Aorta (tissue), 5 donors: Measurements from ENCODE around the gene PRDM15. TPM values are rescaled to one million over a fixed set of nuclear protein-coding genes. Genes with fewer than 3 reads are reported as not detected.
A peak's percentile ranks its signal among the peaks of the same experiment; 100 is the strongest.
"Not testable (repeated sequence)": the region's sequence is repeated elsewhere in the genome, so short reads cannot be mapped to it uniquely, and the experiment has no call there.

Experiments
- ATAC-seq: fragments of 200-7000 bp; cut with Tn5 transposase; one replicate; pipeline ENCODE4 v1.9.1; 2022; ENCODE audit warnings: moderate library complexity; ENCODE audit not compliant: low FRiP score
- DNase-seq, 2 donors: peaks; one replicate each; pipeline ENCODE4 v3.0.0-alpha.2; 2020
- H3K27ac ChIP-seq, 2 donors: one replicate each; pipeline ENCODE4 v1.5.1; 2013; ENCODE audit warnings: low read length in 2 of 2, mild to moderate bottlenecking in 2 of 2, moderate library complexity in 2 of 2, control low read depth in 1 of 2, inconsistent platforms in 1 of 2, low read depth in 1 of 2
- H3K27me3 ChIP-seq, 2 donors: one replicate each; pipeline ENCODE4 v1.6.1; 2013; ENCODE audit warnings: control low read depth in 1 of 2, low read length in 1 of 2, mild to moderate bottlenecking in 1 of 2, moderate library complexity in 1 of 2; ENCODE audit not compliant: insufficient read depth in 2 of 2, control insufficient read depth in 1 of 2
- H3K36me3 ChIP-seq, 2 donors: one replicate each; pipeline ENCODE4 v1.6.1; 2013; ENCODE audit warnings: control low read depth in 1 of 2, low read length in 1 of 2, mild to moderate bottlenecking in 1 of 2; ENCODE audit not compliant: insufficient read depth in 2 of 2, control insufficient read depth in 1 of 2
- H3K4me1 ChIP-seq, 2 donors: one replicate each; pipeline ENCODE4 v1.6.1; 2013; ENCODE audit warnings: low read length in 2 of 2, control low read depth in 1 of 2, mild to moderate bottlenecking in 1 of 2, moderate library complexity in 1 of 2; ENCODE audit not compliant: insufficient read depth in 2 of 2, control insufficient read depth in 1 of 2
- H3K4me3 ChIP-seq, 2 donors: one replicate each; pipeline ENCODE4 v1.5.1; 2013; ENCODE audit warnings: low read length in 2 of 2, control low read depth in 1 of 2, mild to moderate bottlenecking in 1 of 2
- H3K9me3 ChIP-seq: one replicate; pipeline ENCODE4 v1.6.1; 2013; ENCODE audit warnings: mild to moderate bottlenecking, low read length; ENCODE audit not compliant: control insufficient read depth
- WGBS, 2 donors: extraction: QIAGEN DNeasy Blood & Tissue Kit; methylation state at CpG; one replicate each; pipeline ENCODE4 v1.1.7; 2013; 5-methylcytosine and 5-hydroxymethylcytosine counted together
- intact Hi-C, 2 donors: fragments of 100-400 bp; cut with DNase I; formaldehyde crosslinking; loops; one replicate each; pipeline versions ENCODE4 v1.14.2 to v1.15.0; 2022
- polyA plus RNA-seq, 2 donors: library from polyadenylated mRNA; stranded (reverse); fragments of 200-250 nt; gene quantifications; one replicate each; pipeline ENCODE4 v1.2.3, GENCODE V29; 2013
- total RNA-seq, 2 donors: library from RNA; stranded (reverse); fragmentation: NEBNext Ultra II Directional; extraction: Animal tissue kit (Norgen Biotek cat#: 25700); gene quantifications; one replicate each; pipeline ENCODE4 v1.2.1, GENCODE V29; 2021
- donor health status: healthy with polysubstance abuse.
- donor health status: Bipolar disorder and iron deficiency.
- donor health status: DM: no; HTN: no; CAD: no.
- donor health status: DM: no; HTN: no; CAD: no.
- donor health status: DM: yes; HTN: yes; CAD: no.

The PRDM15 gene
- total and polyA plus RNA-seq, 4 donors: 2.6 to 11.5 (median 7.5) TPM

DNA sequence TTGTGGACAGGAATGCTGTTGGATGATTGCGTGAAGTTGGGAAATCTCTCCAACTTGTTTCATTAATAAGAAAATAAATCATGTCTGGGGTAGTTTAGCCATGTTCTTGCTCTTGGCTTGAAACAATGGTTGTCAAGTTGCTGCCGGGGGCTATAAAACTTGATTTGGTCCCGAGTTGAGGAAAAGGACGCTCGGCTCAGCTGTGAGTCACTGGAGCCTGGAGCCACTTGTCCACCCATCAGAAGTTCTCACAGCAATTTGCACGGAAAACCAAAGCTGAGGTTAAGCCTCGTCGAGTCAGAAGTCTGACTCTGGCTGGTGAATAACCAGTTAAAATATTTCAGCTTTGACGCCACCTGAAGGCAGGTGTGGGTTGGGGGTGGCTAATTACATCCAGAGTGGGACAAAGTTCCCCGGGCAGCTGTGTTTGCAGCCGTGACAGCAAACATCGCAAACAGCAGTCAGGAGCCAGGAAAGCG is 92.6 kb downstream of the PRDM15 start:
- DNase-seq (peak in 1 of 2 donors; percentile 41), ATAC-seq (no peak)
- no peaks in the 10 kb centered on the region for H3K27me3 ChIP-seq
- H3K9me3 ChIP-seq: no peaks in the 10 kb centered on the region
- 58 to 63% methylated on average over 13 of the region's 13 CpGs for WGBS, 2 donors
- no peak overlapping the region for H3K27ac ChIP-seq
- no peak overlapping the region for H3K4me3 ChIP-seq
- no peaks in the 10 kb centered on the region for H3K4me1 ChIP-seq
- H3K36me3 ChIP-seq: no peaks in the 10 kb centered on the region
- intact Hi-C loops: no loop called here

DNA sequence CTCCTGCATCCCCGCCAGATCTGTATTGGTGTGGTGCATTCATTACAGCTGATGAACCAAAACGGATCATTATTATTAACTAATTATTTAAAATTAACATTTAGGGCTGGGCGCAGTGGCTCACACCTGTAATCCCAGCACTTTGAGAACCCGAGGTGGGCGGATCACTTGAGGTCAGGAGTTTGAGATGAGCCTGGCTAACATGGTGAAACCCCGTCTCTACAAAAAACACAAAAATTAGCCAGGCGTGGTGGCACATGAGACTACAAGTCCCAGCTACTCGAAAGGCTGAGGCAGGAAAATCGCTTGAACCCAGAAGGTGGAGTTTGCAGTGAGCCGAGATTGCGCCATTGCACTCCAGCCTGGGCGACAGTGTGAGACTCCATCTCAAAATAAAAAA is 93.9 kb downstream of the PRDM15 start:
- H3K36me3 ChIP-seq, H3K27me3 ChIP-seq, H3K4me3 ChIP-seq, H3K4me1 ChIP-seq, ATAC-seq, H3K27ac ChIP-seq, H3K9me3 ChIP-seq, intact Hi-C loops: not testable (repeated sequence)
- peak in 1 of 2 donors; percentile 26 for DNase-seq
- WGBS, 2 donors: 95 to 96% methylated on average over 12 of the region's 12 CpGs

- 93 to 94% methylated on average over 15 of the region's 15 CpGs for WGBS, 2 donors
Observed at GRCh38 chr21:41784456-41785102, 94.6 kb downstream of the PRDM15 start.

GRCh38 chr21:41783476-41784180 is 95.5 kb downstream of the PRDM15 start:
- Histone ChIP-seq H3K4me1 (no peaks in the 10 kb centered on the region), H3K4me3 (no peak overlapping the region), H3K27me3 (no peaks in the 10 kb centered on the region), H3K36me3 (no peaks in the 10 kb centered on the region), H3K27ac (no peak overlapping the region), H3K9me3 (no peaks in the 10 kb centered on the region)
- intact Hi-C loops: no loop called here
- DNase-seq: peak in 1 of 2 donors; percentile 53
- WGBS, 2 donors: 88% methylated on average over 18 of the region's 18 CpGs
- ATAC-seq: no peak

More at GRCh38 chr21:41784456-41785102, 94.6 kb downstream of the PRDM15 start:
- intact Hi-C loops: no loop called here
- Histone ChIP-seq H3K36me3 (no peaks in the 10 kb centered on the region), H3K9me3 (no peaks in the 10 kb centered on the region), H3K27me3 (no peaks in the 10 kb centered on the region), H3K27ac (no peak overlapping the region), H3K4me3 (no peak overlapping the region), H3K4me1 (no peaks in the 10 kb centered on the region)
- ATAC-seq: no peak
- DNase-seq: peak in 1 of 2 donors; percentile 23

GRCh38 chr21:41781050-41781410 is 98.1 kb downstream of the PRDM15 start:
- H3K36me3 ChIP-seq: no peaks in the 10 kb centered on the region
- H3K4me1 ChIP-seq: no peaks in the 10 kb centered on the region
- no peak overlapping the region for H3K4me3 ChIP-seq
- H3K27ac ChIP-seq: no peak overlapping the region
- no peaks in the 10 kb centered on the region for H3K27me3 ChIP-seq
- intact Hi-C loops: no loop called here
- 63 to 64% methylated on average over 2 of the region's 2 CpGs for WGBS, 2 donors
- DNase-seq (no peak), ATAC-seq (no peak)
- no peaks in the 10 kb centered on the region for H3K9me3 ChIP-seq

- H3K36me3 ChIP-seq: no peaks in the 10 kb centered on the region
- no peak overlapping the region for H3K27ac ChIP-seq
- WGBS, 2 donors: 67 to 71% methylated on average over 1 of the region's 1 CpG
- intact Hi-C loops: no loop called here
- DNase-seq (peak in 1 of 2 donors; percentile 5), ATAC-seq (no peak)
- no peaks in the 10 kb centered on the region for H3K9me3 ChIP-seq
- no peaks in the 10 kb centered on the region for H3K27me3 ChIP-seq
- H3K4me1 ChIP-seq: no peaks in the 10 kb centered on the region
- no peak overlapping the region for H3K4me3 ChIP-seq
Observed at GRCh38 chr21:41780337-41781049, 98.7 kb downstream of the PRDM15 start.

DNA sequence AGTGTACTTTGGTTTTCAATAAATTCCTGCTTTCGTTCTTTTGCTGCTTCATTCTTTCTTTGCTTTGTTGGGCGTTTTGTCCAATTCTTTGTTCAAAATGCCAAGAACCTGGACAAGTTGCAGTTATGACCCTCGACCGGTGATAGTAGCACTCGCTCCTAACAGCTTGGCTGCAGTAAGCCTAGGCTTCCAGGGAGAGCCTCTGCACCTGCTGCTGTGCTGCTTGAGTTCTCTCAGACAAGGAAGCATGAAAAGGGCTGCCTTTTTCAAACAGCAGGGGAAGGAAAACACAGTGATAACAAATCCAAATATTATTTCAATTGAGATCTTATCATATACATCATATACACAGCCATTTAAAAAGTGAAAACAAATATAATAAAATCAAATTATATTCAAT is 99.5 kb downstream of the PRDM15 start:
- WGBS, 2 donors: 44 to 50% methylated on average over 5 of the region's 5 CpGs
- no peak overlapping the region for H3K27ac ChIP-seq
- DNase-seq (peak in 1 of 2 donors; percentile 13), ATAC-seq (no peak)
- no peaks in the 10 kb centered on the region for H3K4me1 ChIP-seq
- no peaks in the 10 kb centered on the region for H3K36me3 ChIP-seq
- H3K4me3 ChIP-seq: no peak overlapping the region
- intact Hi-C loops: loop anchor here (2.0 to 5.0 kb wide), 3 partner anchors 38 to 497 kb away; no protein-coding TSS in a partner anchor
- no peaks in the 10 kb centered on the region for H3K27me3 ChIP-seq
- H3K9me3 ChIP-seq: no peaks in the 10 kb centered on the region

- Histone ChIP-seq H3K9me3 (no peaks in the 10 kb centered on the region), H3K4me3 (no peak overlapping the region), H3K36me3 (no peaks in the 10 kb centered on the region), H3K27me3 (no peaks in the 10 kb centered on the region), H3K27ac (no peak overlapping the region), H3K4me1 (no peaks in the 10 kb centered on the region)
- intact Hi-C loops: loop anchor here (1.0 to 5.0 kb wide), 4 partner anchors 38 to 497 kb away; no protein-coding TSS in a partner anchor
- peak in 1 of 2 donors; percentile 32 for DNase-seq
- WGBS, 2 donors: 56 to 60% methylated on average over 16 of the region's 16 CpGs
- ATAC-seq: no peak
Observed at GRCh38 chr21:41778930-41779600, 100.1 kb downstream of the PRDM15 start.
